Left hindlimb (tissue), 1 donor: ENCODE data around the gene JAM3.

Source experiments
- DNase-seq: peaks from one replicate; pipeline ENCODE4 v3.0.0-alpha.2; 2018

The JAM3 gene

GRCh38 chr11:134116210-134116609, 47.3 kb downstream of the JAM3 start:
- DNase-seq = no peak

DNA sequence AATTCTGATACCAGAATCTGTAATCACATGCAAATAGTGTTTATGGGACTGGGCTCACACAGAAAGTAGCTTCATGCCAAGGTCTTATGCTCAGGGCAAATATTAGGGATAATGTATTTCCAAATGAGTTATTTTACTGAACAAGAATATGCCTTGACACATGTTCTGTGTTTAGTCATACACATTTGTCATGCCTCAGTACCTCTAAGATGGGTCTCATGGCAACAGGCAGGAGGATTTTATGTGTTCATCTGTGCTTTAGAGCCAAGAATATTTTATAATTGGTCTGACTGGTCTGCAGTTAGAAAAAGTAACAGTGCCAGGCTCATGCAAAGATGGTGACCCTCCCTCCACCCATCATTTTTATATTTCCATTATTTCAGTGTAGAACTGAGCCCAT, 49.1 kb downstream of the JAM3 start:
- DNase-seq = no peak

DNA sequence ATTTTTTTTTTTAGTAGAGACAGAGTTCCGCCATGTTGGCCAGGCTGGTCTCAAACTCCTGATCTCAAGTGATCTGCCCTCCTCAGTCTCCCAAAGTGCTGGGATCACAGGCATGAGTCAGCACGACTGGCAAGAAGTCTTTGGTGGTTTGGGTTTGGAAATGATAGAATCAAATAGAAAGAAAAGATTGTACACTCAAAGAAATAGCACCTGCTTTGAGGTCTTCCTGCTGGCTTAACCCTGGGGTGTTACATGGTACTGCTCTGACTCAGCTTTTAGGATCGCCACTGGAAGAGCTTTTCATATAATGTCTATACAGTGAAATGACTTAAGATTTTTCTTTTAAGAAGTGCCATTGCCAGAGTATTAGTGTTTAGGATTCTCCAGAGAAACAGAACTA, 50.2 kb downstream of the JAM3 start:
- DNase-seq = no peak

GRCh38 chr11:134120143-134120850, 51.4 kb downstream of the JAM3 start:
- DNase-seq = peak; percentile 79

GRCh38 chr11:134120921-134121526, 52.2 kb downstream of the JAM3 start:
- DNase-seq = peak; percentile 75

GRCh38 chr11:134124660-134125451, 56.0 kb downstream of the JAM3 start:
- peak; percentile 67 for DNase-seq

DNA sequence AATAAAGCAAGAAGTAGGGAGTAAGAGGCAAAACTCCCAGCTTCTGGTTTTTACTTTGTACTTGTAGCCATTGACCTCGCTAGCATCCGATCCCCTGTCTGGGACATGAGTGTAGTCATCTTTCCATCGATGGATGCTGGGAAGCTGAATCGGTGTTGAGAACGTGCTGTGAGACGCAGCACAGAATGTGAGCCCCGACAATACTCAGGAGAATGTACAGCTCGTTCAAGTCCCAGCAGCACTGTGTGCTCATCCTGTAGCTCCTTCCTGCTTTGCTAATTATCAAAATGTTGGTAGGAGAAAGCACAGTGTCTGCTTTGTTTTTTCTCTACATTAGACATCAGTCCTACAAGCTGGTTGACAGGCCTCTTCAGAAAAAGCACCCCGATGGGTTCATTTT, 56.6 kb downstream of the JAM3 start:
- no peak for DNase-seq

DNA sequence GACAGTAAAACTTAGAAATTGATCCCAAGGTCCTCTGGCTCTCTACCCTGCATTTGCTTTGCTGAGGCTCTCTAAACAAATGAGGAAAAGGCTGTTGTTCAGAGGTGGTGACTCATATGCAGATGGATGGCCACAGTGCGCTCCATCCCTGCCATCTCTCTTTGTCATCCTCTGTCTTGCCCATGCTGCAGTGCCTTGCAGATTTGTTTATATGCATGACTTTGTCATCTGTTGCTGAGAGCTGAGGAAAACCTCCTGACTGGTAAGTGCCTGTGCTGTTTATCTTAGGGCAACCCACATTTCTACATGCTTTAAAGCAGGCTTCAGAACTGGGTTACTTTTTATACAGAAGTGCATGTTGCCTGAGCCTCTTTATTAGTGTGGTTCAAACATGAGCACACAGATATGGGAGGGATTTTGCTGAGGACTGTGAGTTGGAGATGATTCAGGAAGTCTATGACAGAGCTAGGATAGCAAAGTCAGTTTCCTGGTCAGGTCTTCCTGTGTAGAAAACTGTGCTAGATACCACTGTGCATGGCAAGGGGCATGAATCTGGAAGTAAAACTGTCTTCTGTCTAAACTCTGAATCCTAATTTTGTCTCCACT, 57.4 kb downstream of the JAM3 start:
- DNase-seq = no peak

DNA sequence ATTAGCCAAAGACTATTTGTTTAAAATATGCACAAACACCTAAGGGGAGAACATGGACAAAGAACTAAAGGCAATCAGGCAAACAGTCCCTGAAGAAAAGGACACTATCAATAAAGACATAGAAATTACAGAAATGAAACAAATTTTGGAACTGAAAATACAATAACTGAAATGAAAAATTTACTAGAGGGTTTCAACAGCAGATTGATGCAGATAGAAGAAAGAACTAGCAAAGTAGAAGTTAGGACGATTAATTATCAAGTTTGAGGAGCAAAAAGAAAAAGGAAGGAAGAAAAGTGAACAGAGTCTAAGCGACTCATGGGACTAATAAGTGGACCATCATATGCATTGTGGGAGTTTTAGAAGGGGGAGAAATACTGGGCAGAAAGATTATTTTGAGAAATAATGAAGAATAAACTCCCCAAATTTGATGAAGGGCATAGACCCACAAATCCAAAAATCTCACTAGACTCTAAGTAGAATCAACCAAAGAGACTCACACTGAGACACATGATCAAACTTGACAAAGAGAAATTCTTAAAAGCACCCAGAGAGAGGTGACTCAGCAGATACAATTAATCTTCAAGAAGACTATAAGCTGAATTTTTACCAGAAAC, 62.9 kb downstream of the JAM3 start:
- no peak for DNase-seq

- DNase-seq = no peak
These were observed 63.9 kb downstream of the JAM3 start for GRCh38 chr11:134132808-134133207.

DNA sequence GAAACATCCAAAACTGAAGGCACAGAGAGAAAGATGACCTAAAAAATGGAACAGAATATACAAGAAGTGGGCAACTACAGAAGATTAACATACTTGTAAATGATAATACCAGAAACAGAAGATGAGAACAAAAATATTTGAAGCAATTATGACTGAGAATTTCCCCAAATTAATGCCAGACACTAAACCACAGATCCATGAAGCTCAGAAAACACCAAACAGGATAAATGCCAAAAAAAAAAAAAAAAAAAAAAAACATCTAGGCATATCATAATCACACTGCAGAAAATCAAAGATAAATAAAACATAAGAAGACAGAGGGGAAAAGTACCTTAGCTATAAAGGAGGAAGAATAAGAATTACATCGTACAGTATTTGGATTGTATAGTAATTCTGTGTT, 65.3 kb downstream of the JAM3 start:
- DNase-seq = no peak

DNA sequence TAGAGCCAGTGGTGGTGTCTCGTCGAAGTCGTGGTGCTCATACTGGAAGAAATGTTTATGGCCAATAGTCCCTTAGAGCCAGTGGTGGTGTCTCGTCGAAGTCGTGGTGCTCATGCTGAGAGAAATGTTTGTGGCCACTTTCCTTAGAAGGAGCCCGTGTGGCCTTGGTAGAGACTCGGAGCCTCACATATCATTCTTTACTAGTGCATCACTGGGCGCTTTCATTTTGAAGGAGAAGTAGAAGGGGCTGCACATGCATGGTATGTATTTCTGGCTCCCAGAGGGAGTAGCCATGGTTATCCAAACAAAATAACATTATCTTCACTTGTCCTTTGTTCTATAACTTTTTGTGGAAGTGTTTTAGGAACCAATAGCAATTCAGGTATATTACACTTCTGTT, 69.5 kb downstream of the JAM3 start:
- no peak for DNase-seq

DNA sequence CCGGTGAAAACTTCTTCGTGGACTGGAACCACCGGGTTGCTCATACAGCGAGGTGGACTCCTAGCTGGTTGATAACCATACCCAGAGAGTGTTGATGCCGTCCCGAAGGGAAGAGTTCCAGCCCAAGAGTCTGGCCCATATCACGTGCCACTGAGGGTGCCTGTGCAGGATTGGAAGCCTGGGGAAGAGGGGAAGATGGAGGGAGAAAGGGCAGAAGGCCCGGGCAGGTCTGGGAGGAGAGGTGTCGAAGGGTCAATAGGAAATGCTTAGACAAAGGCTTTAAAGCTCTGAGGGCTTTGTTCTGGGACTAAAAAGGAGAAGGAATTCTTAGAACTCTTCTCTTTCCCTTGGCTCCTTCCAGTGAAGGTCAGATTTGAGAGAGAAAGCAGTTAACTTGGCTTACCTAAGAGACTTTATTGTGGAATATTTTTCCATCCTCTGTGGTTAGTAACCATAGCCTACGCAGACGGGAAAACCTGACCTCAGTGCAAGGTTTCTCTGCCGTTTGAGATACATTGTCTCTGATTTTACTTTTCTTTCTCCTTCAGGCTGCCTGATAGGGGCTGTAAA, 70.5 kb downstream of the JAM3 start:
- no peak for DNase-seq

DNA sequence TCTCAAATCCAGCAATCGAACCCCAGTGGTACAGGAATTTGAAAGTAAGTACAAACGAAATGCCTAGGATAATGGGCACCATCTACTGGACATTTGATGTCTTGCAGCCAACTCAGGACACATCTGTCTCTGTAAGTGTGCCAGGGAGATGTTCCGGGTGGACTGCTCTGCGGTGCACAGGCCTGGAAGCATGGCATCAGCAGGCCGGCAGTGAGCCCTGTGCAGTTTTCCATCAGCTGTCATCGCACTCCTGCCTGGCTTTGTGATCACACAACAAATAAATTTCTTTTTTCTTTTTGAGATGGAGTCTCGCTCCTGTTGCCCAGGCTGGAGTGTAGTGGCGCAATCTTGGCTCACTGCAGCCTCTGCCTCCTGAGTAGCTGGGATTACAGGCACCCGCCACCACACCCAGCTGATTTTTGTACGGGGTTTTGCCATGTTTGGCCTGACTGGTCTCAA, 71.0 kb downstream of the JAM3 start:
- peak; percentile 61 for DNase-seq

DNA sequence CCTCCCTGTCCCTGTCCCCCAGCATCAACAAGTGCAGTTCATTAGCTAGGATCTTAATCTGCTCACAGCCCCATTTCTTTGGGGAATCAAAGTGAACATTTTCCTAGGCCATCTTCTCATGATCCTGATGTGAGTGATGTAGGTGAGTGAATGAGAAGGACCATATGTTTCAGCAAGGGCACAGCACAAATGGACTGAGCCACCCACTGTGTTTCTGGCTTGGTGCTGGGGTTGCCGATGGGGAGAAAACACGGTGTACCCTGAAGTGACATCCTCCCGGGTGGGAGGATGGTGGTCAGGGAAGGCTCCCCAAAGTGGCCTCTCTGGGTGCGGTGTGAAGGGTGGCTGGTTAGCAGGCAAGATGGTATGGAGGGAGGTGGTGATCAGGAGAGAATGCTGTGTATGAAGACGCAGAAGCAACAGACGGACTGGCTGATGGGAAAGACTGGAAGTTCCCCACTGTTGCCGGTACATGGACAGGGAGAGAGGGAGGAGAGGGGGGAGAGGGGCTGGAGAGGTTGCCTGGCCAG, 72.2 kb downstream of the JAM3 start:
- DNase-seq = no peak

- no peak for DNase-seq
These were observed 73.7 kb downstream of the JAM3 start for GRCh38 chr11:134142536-134142935.

DNA sequence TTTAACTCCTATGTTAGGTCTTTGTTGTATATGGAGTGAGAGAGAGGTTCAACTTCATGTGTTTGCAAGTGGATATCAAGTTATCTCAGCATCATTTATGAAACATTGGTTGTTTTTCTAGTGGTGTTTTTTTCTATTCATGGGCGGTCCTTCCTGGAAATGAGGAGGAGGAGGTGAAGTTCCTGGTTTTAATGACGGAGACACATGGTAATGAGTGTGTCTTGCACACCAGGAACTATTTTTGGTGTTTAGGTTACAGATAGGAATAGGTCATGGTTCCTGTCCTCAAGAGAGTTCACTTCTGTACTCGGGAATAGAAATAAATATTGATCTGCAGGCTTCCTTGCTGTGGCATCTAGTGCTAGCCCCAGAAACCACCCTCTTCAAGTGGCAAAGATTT, 74.9 kb downstream of the JAM3 start:
- DNase-seq = no peak

- no peak for DNase-seq
These were observed 75.9 kb downstream of the JAM3 start for GRCh38 chr11:134144744-134145143.

DNA sequence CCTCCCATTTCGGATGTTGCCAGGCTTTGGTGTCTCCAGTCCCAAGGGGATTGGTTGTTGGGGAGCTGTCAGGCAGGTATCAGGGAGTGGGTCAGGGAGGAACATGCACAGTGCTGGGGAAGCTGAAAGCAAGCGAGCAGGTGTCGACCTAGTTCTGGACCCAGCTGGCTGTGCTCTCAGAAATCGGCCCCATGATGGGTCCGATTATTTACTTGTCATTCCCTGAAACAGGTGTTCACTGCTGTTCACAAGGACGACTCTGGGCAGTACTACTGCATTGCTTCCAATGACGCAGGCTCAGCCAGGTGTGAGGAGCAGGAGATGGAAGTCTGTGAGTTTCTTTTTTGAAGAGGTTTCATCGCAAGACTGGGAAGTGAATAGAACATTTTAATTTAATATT, 76.8 kb downstream of the JAM3 start:
- DNase-seq = no peak

DNA sequence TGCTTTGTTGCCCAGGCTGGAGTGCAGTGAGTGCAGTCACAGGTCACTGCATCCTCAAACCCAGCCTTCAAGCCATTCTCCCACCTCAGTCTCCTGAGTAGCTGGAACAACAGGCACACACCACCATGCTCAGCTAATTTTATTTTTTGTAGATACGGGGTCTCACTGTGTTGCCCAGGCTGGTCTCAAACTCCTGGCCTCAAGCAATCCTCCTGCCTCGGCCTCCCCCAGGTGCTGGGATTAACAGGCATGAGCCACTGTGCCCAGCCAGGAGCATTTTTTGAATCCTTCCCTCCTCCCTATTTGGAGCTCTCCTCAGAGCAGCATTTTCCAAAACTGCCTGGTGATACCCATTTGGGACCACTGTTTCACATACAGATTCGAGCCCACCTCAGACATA, 77.7 kb downstream of the JAM3 start:
- no peak for DNase-seq

DNA sequence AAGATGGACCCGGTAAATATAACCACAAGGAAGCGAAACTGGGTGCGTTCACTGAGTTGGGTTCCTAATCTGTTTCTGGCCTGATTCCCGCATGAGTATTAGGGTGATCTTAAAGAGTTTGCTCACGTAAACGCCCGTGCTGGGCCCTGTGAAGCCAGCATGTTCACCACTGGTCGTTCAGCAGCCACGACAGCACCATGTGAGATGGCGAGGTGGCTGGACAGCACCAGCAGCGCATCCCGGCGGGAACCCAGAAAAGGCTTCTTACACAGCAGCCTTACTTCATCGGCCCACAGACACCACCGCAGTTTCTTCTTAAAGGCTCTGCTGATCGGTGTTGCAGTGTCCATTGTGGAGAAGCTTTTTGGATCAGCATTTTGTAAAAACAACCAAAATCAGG, 80.5 kb downstream of the JAM3 start:
- no peak for DNase-seq

GRCh38 chr11:134150195-134150903, 81.5 kb downstream of the JAM3 start:
- DNase-seq = no peak
